HG02571 (cell line): ENCODE data around the gene OXLD1.

ENCODE experiments used
- ATAC-seq: cut with Tn5 transposase; IDR thresholded peaks from one replicate; pipeline ENCODE4 v1.9.1; 2021; ENCODE audit warnings: mild to moderate bottlenecking, moderate library complexity; ENCODE audit not compliant: unreplicated experiment

Gene OXLD1

GRCh38 chr17:81702934-81703746 lies 36.7 kb upstream of the OXLD1 start, which contains the start of gene MRPL12:
Gene MRPL12, plus strand, starts transcription at chr17:81703367. Its CDS starts 135 bp downstream, at chr17:81703502.
- peak; percentile 76 for ATAC-seq

GRCh38 chr17:81701288-81702071 lies 35.1 kb upstream of the OXLD1 start:
- no peak for ATAC-seq

GRCh38 chr17:81700353-81701287 lies 34.2 kb upstream of the OXLD1 start:
- no peak for ATAC-seq

GRCh38 chr17:81697261-81698044 lies 31.0 kb upstream of the OXLD1 start:
- ATAC-seq, result no peak

- ATAC-seq, result no peak
These were observed 30.0 kb upstream of the OXLD1 start for GRCh38 chr17:81696218-81696941.

GRCh38 chr17:81695801-81696200 lies 29.4 kb upstream of the OXLD1 start:
- ATAC-seq, result no peak

GRCh38 chr17:81695211-81695610 lies 28.8 kb upstream of the OXLD1 start:
- no peak for ATAC-seq

GRCh38 chr17:81694810-81695209 lies 28.4 kb upstream of the OXLD1 start:
- ATAC-seq, result no peak

GRCh38 chr17:81693509-81694210 lies 27.3 kb upstream of the OXLD1 start:
- ATAC-seq, result no peak

GRCh38 chr17:81691608-81692007 lies 25.2 kb upstream of the OXLD1 start:
- ATAC-seq, result no peak

GRCh38 chr17:81691196-81691595 lies 24.8 kb upstream of the OXLD1 start:
- no peak for ATAC-seq

- no peak for ATAC-seq
These were observed 24.1 kb upstream of the OXLD1 start for GRCh38 chr17:81690549-81690948.

GRCh38 chr17:81690066-81690465 lies 23.7 kb upstream of the OXLD1 start:
- ATAC-seq, result no peak

- no peak for ATAC-seq
These were observed 22.2 kb upstream of the OXLD1 start for GRCh38 chr17:81688616-81689015.

GRCh38 chr17:81687770-81688541 lies 21.6 kb upstream of the OXLD1 start:
- ATAC-seq, result no peak

- ATAC-seq, result no peak
These were observed 20.2 kb upstream of the OXLD1 start for GRCh38 chr17:81686614-81687013.

- no peak for ATAC-seq
These were observed 18.7 kb upstream of the OXLD1 start for GRCh38 chr17:81685108-81685507.

GRCh38 chr17:81684442-81684911 lies 18.1 kb upstream of the OXLD1 start:
- no peak for ATAC-seq
